ENCODE measurements around the gene ZNF384. TPM values are rescaled to one million over a fixed set of nuclear protein-coding genes. Genes with fewer than 3 reads are reported as not detected.

The ZNF384 gene
- total RNA-seq, 2 experiments from 2014 or later = 48.6 to 95.5 TPM

GRCh38 chr12:6696690-6697583 lies 7.8 kb upstream of the ZNF384 start:
- H3K4me3 ChIP-seq (ENCODE audit: low read depth, low read length, poor library complexity, severe bottlenecking) = peak overlapping the region; percentile 69
- no peaks in the 10 kb centered on the region for H3K9me3 ChIP-seq (ENCODE audit: low read length)
- peaks cover 16% of the 10 kb centered on the region; the same call in 1 of the 2 replicates for H3K79me2 ChIP-seq (ENCODE audit: insufficient read depth, low read depth, low read length)
- TF ChIP-seq CTCF (conservative IDR thresholded peaks at IDR 0.05; ENCODE audit: low read length) (no peak), EZH2phosphoT487 (IDR thresholded peaks at IDR 0.05; ENCODE audit: borderline replicate concordance, low read depth, low read length) (no peak)
- H3K4me2 ChIP-seq (ENCODE audit: low read length) = peak overlapping the region; percentile 93
- H3K27ac ChIP-seq (ENCODE audit: low read depth, low read length, poor library complexity, severe bottlenecking) = peak overlapping the region; percentile 96
- CTCF ChIA-PET (ENCODE audit: unreplicated experiment) = interaction anchor here (0.5 to 1.5 kb wide), 4 partner anchors 23 to 86 kb away, joined by 3 to 4 read pairs (median 3); partner anchors contain the start of genes COPS7A and MLF2
- no peak overlapping the region for H2AFZ ChIP-seq (ENCODE audit: low read length)
- no TSS peak for BruUV-seq (replicated peaks)
- intact Hi-C loops (cut with micrococcal nuclease; ENCODE audit: unreplicated experiment) = loop anchor here (1.0 to 10.0 kb wide), 6 partner anchors 27 to 272 kb away; partner anchors contain the start of genes COPS7A, MLF2, MRPL51 and NCAPD2
- H3K36me3 ChIP-seq (ENCODE audit: insufficient read depth, low read length) = peaks cover 12% of the 10 kb centered on the region; the same call in 1 of the 2 replicates
- H4K20me1 ChIP-seq (ENCODE audit: insufficient read depth, low read length) = no peaks in the 10 kb centered on the region
- H3K9me2 ChIP-seq (ENCODE audit: insufficient read depth, low read length) = no peaks in the 10 kb centered on the region
- POLR2A ChIA-PET = interaction anchor here (0.7 to 1.9 kb wide), 9 partner anchors 8 to 132 kb away, joined by 3 to 16 read pairs (median 4); partner anchors contain the start of genes COPS7A, MLF2 and ZNF384
- peaks cover 82% of the 10 kb centered on the region for H3K4me1 ChIP-seq (ENCODE audit: insufficient read depth, low read length, poor library complexity, severe bottlenecking)
- peak; percentile 96 for DNase-seq (ENCODE audit: low spot score)

- Histone ChIP-seq H3K4me3 (ENCODE audit: low read depth, low read length, poor library complexity, severe bottlenecking) (peak overlapping the region; percentile 54), H3K9me3 (ENCODE audit: low read length) (no peaks in the 10 kb centered on the region), H3K79me2 (ENCODE audit: insufficient read depth, low read depth, low read length) (peaks cover 13% of the 10 kb centered on the region; the same call in 1 of the 2 replicates), H3K36me3 (ENCODE audit: insufficient read depth, low read length) (peaks cover 13% of the 10 kb centered on the region; the same call in 1 of the 2 replicates), H3K4me1 (ENCODE audit: insufficient read depth, low read length, poor library complexity, severe bottlenecking) (peaks cover 92% of the 10 kb centered on the region), H2AFZ (ENCODE audit: low read length) (no peak overlapping the region), H4K20me1 (ENCODE audit: insufficient read depth, low read length) (no peaks in the 10 kb centered on the region), H3K27ac (ENCODE audit: low read depth, low read length, poor library complexity, severe bottlenecking) (peak overlapping the region; percentile 96), H3K4me2 (ENCODE audit: low read length) (peak overlapping the region; percentile 93), H3K9me2 (ENCODE audit: insufficient read depth, low read length) (no peaks in the 10 kb centered on the region)
- ChIA-PET CTCF (ENCODE audit: unreplicated experiment) (interaction anchor here (1.5 kb wide), 1 partner anchor 28 kb away, joined by 3 read pairs; the partner anchor contains the start of gene COPS7A), POLR2A (interaction anchor here (0.6 to 1.9 kb wide), 6 partner anchors 20 to 157 kb away, joined by 3 to 16 read pairs (median 6); partner anchors contain the start of genes COPS7A, MLF2 and USP5)
- peak; percentile 72 for DNase-seq (ENCODE audit: low spot score)
- no TSS peak for BruUV-seq (replicated peaks)
- TF ChIP-seq CTCF (conservative IDR thresholded peaks at IDR 0.05; ENCODE audit: low read length) (0 out of 2 replicates have a peak, but pooled peaks have one; percentile 17), EZH2phosphoT487 (IDR thresholded peaks at IDR 0.05; ENCODE audit: borderline replicate concordance, low read depth, low read length) (no peak)
- intact Hi-C loops (cut with micrococcal nuclease; ENCODE audit: unreplicated experiment) = loop anchor here (2.0 to 10.0 kb wide), 3 partner anchors 57 to 271 kb away; partner anchors contain the start of genes MLF2, MRPL51 and NCAPD2
Observed at GRCh38 chr12:6695313-6696045, 6.3 kb upstream of the ZNF384 start.

Data from OCI-LY7 (cell line).